Upper lobe of left lung (tissue), 6 donors: Measurements from ENCODE around the gene DPH7. TPM values are rescaled to one million over a fixed set of nuclear protein-coding genes. Genes with fewer than 3 reads are reported as not detected.
"Not testable (repeated sequence)": the region's sequence is repeated elsewhere in the genome, so short reads cannot be mapped to it uniquely, and the experiment has no call there.

ENCODE experiments used
- ATAC-seq, 2 donors: fragments of 200-7000 bp; cut with Tn5 transposase; one replicate each; pipeline ENCODE4 v1.9.1; 2022; ENCODE audit warnings: mild to moderate bottlenecking in 2 of 2, moderate library complexity in 2 of 2; ENCODE audit not compliant: low FRiP score in 2 of 2
- DNase-seq, 2 donors: peaks; one replicate each; pipeline ENCODE4 v3.0.0-alpha.2; 2019 to 2020
- H3K27ac ChIP-seq, 4 donors: fragments of 200-600 bp; sonication (generic); one replicate each; pipeline ENCODE4 v1.5.1; 2016 to 2019
- H3K27me3 ChIP-seq, 4 donors: fragments of 200-600 bp; sonication (generic); one replicate each; pipeline ENCODE4 v1.5.1; 2017 to 2019
- H3K36me3 ChIP-seq, 4 donors: fragments of 200-600 bp; sonication (generic); one replicate each; pipeline ENCODE4 v1.5.1; 2016 to 2019
- H3K4me1 ChIP-seq, 4 donors: fragments of 200-600 bp; sonication (generic); one replicate each; pipeline ENCODE4 v1.5.1; 2018 to 2019
- H3K4me3 ChIP-seq, 4 donors: fragments of 200-600 bp; sonication (generic); one replicate each; pipeline ENCODE4 v1.5.1; 2017 to 2019; ENCODE audit warnings: mild to moderate bottlenecking in 2 of 4, moderate library complexity in 1 of 4
- H3K9me3 ChIP-seq, 4 donors: fragments of 200-600 bp; sonication (generic); one replicate each; pipeline ENCODE4 v1.5.1; 2018 to 2019
- CTCF ChIP-seq, 6 experiments: fragments of 450-650 bp in 4 of 6; fragments of 200-600 bp in 2 of 6; sonication (generic) in 2 of 6; IDR thresholded peaks; one replicate each; pipeline ENCODE4 v1.5.1; 2016 to 2019; ENCODE audit warnings: antibody characterized with exemption in 6 of 6
- EP300 ChIP-seq, 4 donors: sonication (generic); formaldehyde crosslinking; IDR thresholded peaks; one replicate each; pipeline ENCODE4 v1.5.1; 2017; ENCODE audit warnings: antibody characterized with exemption in 4 of 4, control low read depth in 2 of 4
- POLR2A ChIP-seq, 4 donors: fragments of 450-650 bp; IDR thresholded peaks; one replicate each; pipeline ENCODE4 v1.5.1; 2016 to 2017; ENCODE audit warnings: antibody characterized with exemption in 4 of 4, mild to moderate bottlenecking in 2 of 4
- POLR2AphosphoS5 ChIP-seq, 2 donors: sonication (generic); formaldehyde crosslinking; IDR thresholded peaks; one replicate each; pipeline ENCODE4 v1.5.1; 2017; ENCODE audit warnings: antibody characterized with exemption in 2 of 2
- WGBS, 2 donors: methylation state at CpG; one replicate each; pipeline ENCODE4 v1.1.5; 2017 to 2018; 5-methylcytosine and 5-hydroxymethylcytosine counted together
- total RNA-seq, 6 donors: library from RNA; depleted of rRNA in 4 of 6; stranded (reverse); fragments of >200 nt in 4 of 6; gene quantifications; one replicate each; pipeline versions ENCODE4 v1.1.0 to v1.2.1, GENCODE V29; 2016 to 2021
- donor health status: DM: no; HTN: no; CAD: no; lungs with moderate emphysema.
- donor health status: DM: no; HTN: yes; CAD: no; lungs with severe emphysema.

The DPH7 gene
- total RNA-seq, result 100 to 1,000 TPM in 1 of 6 donors, 10 to 100 TPM in 5; 25.5 to 115 (median 42.4) TPM

- H3K4me1 ChIP-seq, result peaks cover 23 to 34% (median 29%) of the 10 kb centered on the region in 4 donors
- ATAC-seq (peak; percentile 96 to 99), DNase-seq (peak; percentile 95 to 100)
- H3K36me3 ChIP-seq, result peaks cover 8 to 46% (median 35%) of the 10 kb centered on the region in 4 donors
- TF ChIP-seq POLR2A (IDR thresholded peaks at IDR 0.05), result peak in 2 of 4 donors; percentile 54 to 88
- TF ChIP-seq EP300 (IDR thresholded peaks at IDR 0.05), result no peak
- peak; percentile 84 to 98 (median 97) for TF ChIP-seq CTCF (IDR thresholded peaks at IDR 0.05)
- TF ChIP-seq POLR2AphosphoS5 (IDR thresholded peaks at IDR 0.05), result peak; percentile 70 to 73
- WGBS, 2 donors, result 0 to 8% methylated on average over 5 to 28 of the region's 82 CpGs
- H3K9me3 ChIP-seq, result no peaks in the 10 kb centered on the region
- H3K27ac ChIP-seq, result peak within 1 kb of the TSS; percentile 68 to 82 (median 78)
- H3K4me3 ChIP-seq, result peak within 1 kb of the TSS; percentile 75 to 97 (median 82)
- H3K27me3 ChIP-seq, result no peaks in the 10 kb centered on the region
Observed at GRCh38 chr9:137578518-137579258, at the start of gene DPH7. TSS of gene DPH7 (minus strand) at chr9:137578925. CDS start at chr9:137578777, 148 bp downstream.

- ATAC-seq, H3K4me3 ChIP-seq, H3K27me3 ChIP-seq, H3K9me3 ChIP-seq, H3K36me3 ChIP-seq, H3K27ac ChIP-seq: not testable (repeated sequence)
- 97 to 98% methylated on average over 14 of the region's 14 CpGs for WGBS, 2 donors
- peak in 1 of 2 donors; percentile 61 for DNase-seq
- peaks cover 38 to 69% (median 46%) of the 10 kb centered on the region in 4 donors for H3K4me1 ChIP-seq
Observed at GRCh38 chr9:137627406-137627805, 48.7 kb upstream of the DPH7 start.

GRCh38 chr9:137626464-137626863 is 47.7 kb upstream of the DPH7 start:
- H3K36me3 ChIP-seq, result peaks cover 0 to 7% (median 3%) of the 10 kb centered on the region in 4 donors
- H3K4me1 ChIP-seq, result peaks cover 41 to 69% (median 44%) of the 10 kb centered on the region in 4 donors
- no peaks in the 10 kb centered on the region for H3K27me3 ChIP-seq
- H3K27ac ChIP-seq, result no peak overlapping the region
- H3K4me3 ChIP-seq, result no peak overlapping the region
- ATAC-seq (no peak), DNase-seq (no peak)
- no peak for TF ChIP-seq POLR2AphosphoS5 (IDR thresholded peaks at IDR 0.05)
- TF ChIP-seq CTCF (IDR thresholded peaks at IDR 0.05), result no peak
- TF ChIP-seq POLR2A (IDR thresholded peaks at IDR 0.05), result no peak
- TF ChIP-seq EP300 (IDR thresholded peaks at IDR 0.05), result no peak
- H3K9me3 ChIP-seq, result no peaks in the 10 kb centered on the region
- 64 to 71% methylated on average over 4 of the region's 4 CpGs for WGBS, 2 donors

GRCh38 chr9:137622211-137622610 is 43.5 kb upstream of the DPH7 start:
- H3K4me1 ChIP-seq, result peaks cover 30 to 66% (median 42%) of the 10 kb centered on the region in 4 donors
- not testable (repeated sequence) for H3K36me3 ChIP-seq, H3K9me3 ChIP-seq, DNase-seq, H3K27ac ChIP-seq, H3K4me3 ChIP-seq, H3K27me3 ChIP-seq, ATAC-seq
- 79 to 86% methylated on average over 7 to 8 of the region's 8 CpGs for WGBS, 2 donors

GRCh38 chr9:137621131-137621757 is 42.5 kb upstream of the DPH7 start:
- DNase-seq (no peak), ATAC-seq (no peak)
- H3K27ac ChIP-seq, result no peak overlapping the region
- TF ChIP-seq POLR2AphosphoS5 (IDR thresholded peaks at IDR 0.05) (no peak), CTCF (IDR thresholded peaks at IDR 0.05) (peak in 2 of 6 experiments; percentile 30), POLR2A (IDR thresholded peaks at IDR 0.05) (no peak), EP300 (IDR thresholded peaks at IDR 0.05) (no peak)
- H3K9me3 ChIP-seq, result no peaks in the 10 kb centered on the region
- no peak overlapping the region for H3K4me3 ChIP-seq
- H3K36me3 ChIP-seq, result peaks cover 0 to 9% (median 3%) of the 10 kb centered on the region in 4 donors
- peaks cover 38 to 75% (median 45%) of the 10 kb centered on the region in 4 donors for H3K4me1 ChIP-seq
- 65% methylated on average over 6 of the region's 6 CpGs for WGBS, 2 donors
- no peaks in the 10 kb centered on the region for H3K27me3 ChIP-seq
